Neutrophil (primary cell): ENCODE data around the gene FAM83G.
A peak's percentile ranks its signal among the peaks of the same experiment; 100 is the strongest.

ENCODE experiments used
- H3K27ac ChIP-seq: fragments of 200-600 bp; sonication (generic); 2 replicates; pipeline ENCODE4 v1.5.1; 2016; ENCODE audit warnings: mild to moderate bottlenecking, moderate library complexity
- H3K27me3 ChIP-seq: fragments of 200-600 bp; sonication (generic); 2 replicates; pipeline ENCODE4 v1.6.0; 2016; ENCODE audit warnings: mild to moderate bottlenecking
- H3K36me3 ChIP-seq: fragments of 200-600 bp; sonication (generic); 2 replicates; pipeline ENCODE4 v1.5.1; 2017
- H3K4me1 ChIP-seq, 2 experiments: fragments of 200-600 bp in 1 of 2; sonication (generic) in 1 of 2; 1 replicate in 1 of 2; 2 replicates in 1 of 2; pipeline versions ENCODE4 v1.5.1 to v1.6.1; 2013 to 2016; ENCODE audit warnings: low read depth in 1 of 2, low read length in 1 of 2, mild to moderate bottlenecking in 1 of 2, moderate library complexity in 1 of 2; ENCODE audit not compliant: control insufficient read depth in 1 of 2, insufficient read depth in 1 of 2
- H3K4me3 ChIP-seq, 2 experiments: fragments of 200-600 bp in 1 of 2; sonication (generic) in 1 of 2; 1 replicate in 1 of 2; 2 replicates in 1 of 2; pipeline ENCODE4 v1.5.1; 2013 to 2016; ENCODE audit warnings: low read depth in 1 of 2, low read length in 1 of 2, mild to moderate bottlenecking in 1 of 2, moderate library complexity in 1 of 2
- H3K9me3 ChIP-seq: fragments of 200-600 bp; sonication (generic); 2 replicates; pipeline ENCODE4 v1.5.1; 2016
- TF ChIP-seq, protein P1 (sequence below): fragments of 200-600 bp; sonication (generic); IDR thresholded peaks from 2 replicates; pipeline ENCODE4 v1.5.1; 2016; ENCODE audit warnings: antibody characterized with exemption

The FAM83G gene

DNA sequence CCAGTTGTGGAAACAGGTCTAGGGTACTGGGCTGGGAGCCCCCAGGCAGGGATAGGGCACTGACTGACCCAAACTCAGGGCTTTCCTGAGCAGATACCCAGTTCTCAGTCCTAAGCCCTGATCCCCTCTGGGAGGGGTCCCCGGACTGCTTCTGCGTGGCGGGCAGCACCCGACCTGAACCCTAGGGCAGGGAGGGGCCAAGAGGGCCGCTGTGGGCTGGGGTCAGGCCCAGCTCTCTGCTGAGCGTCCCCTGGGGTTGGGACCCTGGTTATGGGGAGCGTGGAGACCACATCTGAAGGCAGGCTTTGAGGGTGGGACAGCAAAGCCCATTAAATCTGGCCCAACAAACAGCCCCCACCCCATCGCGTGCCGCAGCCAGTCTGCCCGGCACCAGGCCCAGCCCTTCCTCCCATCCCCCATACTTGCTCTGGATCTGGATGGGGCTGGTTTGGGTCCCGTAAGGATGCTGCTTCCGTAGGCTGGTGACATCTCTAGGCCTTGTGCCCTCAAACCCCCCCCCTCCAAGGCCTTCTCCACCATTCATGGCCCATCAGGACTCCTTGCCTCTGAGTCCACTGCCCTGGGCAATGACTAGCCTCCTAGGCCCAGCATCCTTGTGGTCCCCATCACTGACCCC lies 691 bp upstream of the FAM83G start:
- Histone ChIP-seq H3K27ac (no peak overlapping the region), H3K9me3 (no peaks in the 10 kb centered on the region), H3K27me3 (peaks cover 72% of the 10 kb centered on the region), H3K4me1 (peaks cover 3 to 7% of the 10 kb centered on the region in 2 experiments), H3K36me3 (no peaks in the 10 kb centered on the region), H3K4me3 (no peak overlapping the region)
- TF ChIP-seq, protein P1, sequence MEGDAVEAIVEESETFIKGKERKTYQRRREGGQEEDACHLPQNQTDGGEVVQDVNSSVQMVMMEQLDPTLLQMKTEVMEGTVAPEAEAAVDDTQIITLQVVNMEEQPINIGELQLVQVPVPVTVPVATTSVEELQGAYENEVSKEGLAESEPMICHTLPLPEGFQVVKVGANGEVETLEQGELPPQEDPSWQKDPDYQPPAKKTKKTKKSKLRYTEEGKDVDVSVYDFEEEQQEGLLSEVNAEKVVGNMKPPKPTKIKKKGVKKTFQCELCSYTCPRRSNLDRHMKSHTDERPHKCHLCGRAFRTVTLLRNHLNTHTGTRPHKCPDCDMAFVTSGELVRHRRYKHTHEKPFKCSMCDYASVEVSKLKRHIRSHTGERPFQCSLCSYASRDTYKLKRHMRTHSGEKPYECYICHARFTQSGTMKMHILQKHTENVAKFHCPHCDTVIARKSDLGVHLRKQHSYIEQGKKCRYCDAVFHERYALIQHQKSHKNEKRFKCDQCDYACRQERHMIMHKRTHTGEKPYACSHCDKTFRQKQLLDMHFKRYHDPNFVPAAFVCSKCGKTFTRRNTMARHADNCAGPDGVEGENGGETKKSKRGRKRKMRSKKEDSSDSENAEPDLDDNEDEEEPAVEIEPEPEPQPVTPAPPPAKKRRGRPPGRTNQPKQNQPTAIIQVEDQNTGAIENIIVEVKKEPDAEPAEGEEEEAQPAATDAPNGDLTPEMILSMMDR, result no peak

DNA sequence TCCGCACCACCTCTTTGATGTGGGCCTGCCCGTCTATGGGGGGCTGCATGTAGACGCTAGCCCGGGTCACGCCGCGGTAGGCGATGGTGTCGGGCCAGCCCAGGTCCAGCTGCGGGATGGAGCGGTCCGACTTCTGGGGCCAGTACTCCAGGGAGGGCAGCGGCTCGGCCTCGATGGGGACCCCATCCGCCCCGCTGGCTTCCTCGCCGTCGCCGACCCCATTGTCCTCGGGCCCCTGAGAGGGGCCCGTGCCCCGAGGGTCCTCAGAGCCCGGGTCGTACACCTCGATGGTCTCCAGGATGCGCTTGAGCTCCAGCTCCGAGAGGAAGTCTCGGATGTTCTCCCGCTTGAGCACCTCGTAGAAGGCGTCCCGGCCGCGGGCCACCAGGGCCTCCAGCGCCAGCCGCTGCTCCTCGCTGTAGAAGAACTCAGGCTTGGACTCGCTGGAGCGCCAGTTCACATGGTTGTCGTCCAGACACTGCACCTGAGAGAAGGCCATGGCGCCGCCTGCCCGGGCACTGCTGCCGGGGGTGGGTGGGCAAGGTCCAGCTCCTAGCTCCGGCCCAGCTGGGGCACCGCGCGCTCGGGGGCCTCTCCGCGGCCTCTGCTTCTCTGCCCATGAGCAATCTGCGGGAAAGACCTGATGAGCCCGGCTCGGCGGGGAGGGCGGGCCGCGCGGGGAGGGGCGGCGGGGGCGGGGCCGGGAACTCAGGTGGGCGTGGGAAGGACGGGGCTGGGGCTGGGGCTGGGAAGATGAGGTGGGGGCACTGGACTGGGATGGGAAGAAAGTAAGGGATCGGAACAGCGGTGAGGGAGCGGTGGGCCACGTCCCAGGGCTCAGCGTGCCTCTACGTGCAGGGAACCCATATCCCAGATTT lies 782 bp downstream of the FAM83G start:
- peaks cover 72% of the 10 kb centered on the region for H3K27me3 ChIP-seq
- no peaks in the 10 kb centered on the region for H3K9me3 ChIP-seq
- H3K27ac ChIP-seq, result no peak overlapping the region
- TF ChIP-seq, protein P1, result no peak
- peak overlapping the region; percentile 38 to 43 for H3K4me3 ChIP-seq
- peaks cover 3 to 7% of the 10 kb centered on the region in 2 experiments for H3K4me1 ChIP-seq
- no peaks in the 10 kb centered on the region for H3K36me3 ChIP-seq

- H3K27me3 ChIP-seq, result peaks cover 72% of the 10 kb centered on the region
- H3K4me3 ChIP-seq, result no peak overlapping the region
- no peaks in the 10 kb centered on the region for H3K36me3 ChIP-seq
- no peak overlapping the region for H3K27ac ChIP-seq
- TF ChIP-seq, protein P1, result no peak
- H3K4me1 ChIP-seq, result peaks cover 3 to 7% of the 10 kb centered on the region in 2 experiments
- no peaks in the 10 kb centered on the region for H3K9me3 ChIP-seq
Measured at GRCh38 chr17:19002805-19003542, 1.6 kb downstream of the FAM83G start.

GRCh38 chr17:19001907-19002590 lies 2.5 kb downstream of the FAM83G start:
- peaks cover 67% of the 10 kb centered on the region for H3K27me3 ChIP-seq
- H3K9me3 ChIP-seq, result no peaks in the 10 kb centered on the region
- H3K4me1 ChIP-seq, result peaks cover 3 to 7% of the 10 kb centered on the region in 2 experiments
- H3K4me3 ChIP-seq, result no peak overlapping the region
- TF ChIP-seq, protein P1, result no peak
- H3K36me3 ChIP-seq, result no peaks in the 10 kb centered on the region
- H3K27ac ChIP-seq, result no peak overlapping the region
